ENCODE measurements around the gene PHF2.

- no peak for TF ChIP-seq EZH2 (IDR thresholded peaks at IDR 0.05; ENCODE audit: insufficient read depth, poor library complexity, severe bottlenecking)
- TF ChIP-seq EZH2phosphoT487 (IDR thresholded peaks at IDR 0.05; ENCODE audit: insufficient read depth, low read depth): no peak
Measured at GRCh38 chr9:93667006-93667405, 90.6 kb downstream of the PHF2 start.
